Measurements from ENCODE around the gene MTMR12.

DNA sequence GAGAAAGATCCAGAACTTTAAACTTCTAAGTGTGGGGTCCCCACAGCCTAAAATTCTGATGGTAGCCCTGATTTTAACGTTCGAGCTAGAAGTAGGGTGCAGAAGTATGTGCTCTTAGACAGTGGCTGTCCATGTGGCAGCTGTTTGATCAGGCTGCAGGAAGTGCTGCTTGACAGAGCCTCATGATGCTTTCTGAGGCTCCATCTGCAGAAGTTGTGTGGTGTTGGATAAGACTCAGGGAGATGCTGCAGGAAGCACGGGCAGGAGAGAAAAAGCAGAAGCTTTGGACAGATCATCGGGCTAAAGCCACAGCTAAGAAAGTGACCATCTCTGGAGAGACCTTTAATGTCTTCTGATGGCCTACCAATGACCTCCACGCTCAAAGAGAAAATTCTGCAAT is 8.1 kb downstream of the MTMR12 start:
- no peak for TF ChIP-seq CTCF (conservative IDR thresholded peaks at IDR 0.05)
- no peak for TF ChIP-seq EZH2 (IDR thresholded peaks at IDR 0.05; ENCODE audit: low read depth)
